ENCODE results near the gene RBM38. TPM values are rescaled to one million over a fixed set of nuclear protein-coding genes. Genes with fewer than 3 reads are reported as not detected.
A peak's percentile ranks its signal among the peaks of the same experiment; 100 is the strongest.
"Not testable (repeated sequence)": the region's sequence is repeated elsewhere in the genome, so short reads cannot be mapped to it uniquely, and the experiment has no call there.

The RBM38 gene
- 74.9 and 101 TPM in 2 replicates for total RNA-seq (2014; rRNA removed; shearing (Covaris generic))

DNA sequence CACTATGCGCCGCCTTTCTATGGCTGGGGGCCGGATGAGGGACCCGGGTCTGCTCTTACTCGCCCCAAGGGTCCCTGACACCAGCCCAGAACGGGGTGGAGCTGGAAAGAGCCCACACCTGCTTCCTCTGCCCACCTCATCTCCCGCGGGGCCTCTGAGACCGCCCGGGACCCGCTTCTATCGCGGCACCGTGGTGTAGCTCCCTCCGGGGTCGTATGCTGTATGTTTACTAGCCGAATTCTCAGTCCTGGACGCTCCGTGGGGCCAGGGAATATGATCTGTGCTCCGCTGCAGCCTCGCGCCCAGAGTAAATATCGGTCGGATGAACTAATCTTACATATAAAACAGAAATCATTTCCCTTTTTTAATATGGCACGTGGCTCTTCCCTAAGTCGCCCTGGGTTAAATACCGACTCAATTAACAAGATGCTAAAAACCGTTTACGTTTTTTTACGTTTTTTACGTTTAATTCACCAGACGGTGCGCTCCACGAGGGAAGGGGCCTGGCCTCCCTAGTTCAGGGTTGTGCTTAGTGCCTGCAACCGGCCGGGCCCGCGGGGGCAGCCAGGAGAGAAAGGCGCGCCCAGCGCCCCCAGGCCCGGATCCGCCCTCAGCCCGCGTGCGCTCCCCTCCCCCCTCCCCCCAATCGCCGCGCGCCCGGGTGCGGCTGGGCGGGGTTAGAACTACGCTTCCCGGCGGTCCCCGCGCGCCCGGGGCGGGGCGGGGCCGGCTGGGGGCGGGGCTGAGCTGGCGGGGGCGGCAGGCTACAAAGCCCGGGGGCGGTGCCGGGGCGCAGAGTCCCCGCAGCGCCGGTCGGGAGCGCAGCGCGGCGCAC lies at the start of gene RBM38:
RBM38 (plus strand) TSS at position 793 of the 835 bp plus-strand sequence. CDS start 186 bp downstream, outside the sequence.
- DNase-seq (ENCODE audit: low spot score), result peak; percentile 78
- in situ Hi-C loops (cut with HindIII; ENCODE audit: low sequenced_read_pairs), result no loop called here

DNA sequence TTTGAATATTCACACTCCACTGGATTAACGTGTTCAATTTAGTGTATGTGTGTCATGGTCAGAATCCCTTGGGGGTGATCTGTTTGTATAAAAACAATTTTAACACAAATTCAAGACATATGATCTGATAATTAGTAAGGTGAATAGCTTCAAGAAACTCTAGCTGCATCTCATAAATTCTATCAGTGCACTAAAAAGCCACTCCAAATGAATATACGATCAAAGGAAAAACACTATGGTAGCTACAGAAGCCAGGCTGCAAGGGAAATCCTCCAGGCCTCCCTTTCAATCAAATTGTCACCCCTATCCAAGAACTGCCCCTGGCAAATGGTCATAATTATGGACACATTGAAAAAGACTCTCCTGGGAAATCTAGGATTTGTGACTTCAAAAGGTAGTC lies 49.5 kb upstream of the RBM38 start:
- in situ Hi-C loops (cut with HindIII; ENCODE audit: low sequenced_read_pairs), result no loop called here
- no peak for DNase-seq (ENCODE audit: low spot score)

DNA sequence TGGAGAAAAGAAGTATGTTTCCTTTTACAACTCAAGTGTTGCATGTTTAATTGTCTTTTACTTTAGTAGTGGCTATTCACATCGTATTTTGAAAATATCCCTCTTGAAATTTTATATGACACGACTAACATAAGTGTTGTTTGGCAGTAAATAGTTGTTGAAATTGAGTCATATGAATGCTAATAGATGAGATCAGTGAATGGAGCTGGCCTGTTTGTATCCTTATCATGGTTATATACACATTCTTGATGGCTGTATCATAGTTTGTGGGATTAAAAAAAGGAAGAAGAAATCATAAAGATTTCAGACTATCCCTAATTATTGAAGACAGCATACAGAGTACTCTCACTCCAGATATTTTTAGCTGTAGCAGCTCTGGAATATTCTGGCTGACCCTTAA lies 48.4 kb upstream of the RBM38 start:
- in situ Hi-C loops (cut with HindIII; ENCODE audit: low sequenced_read_pairs), result no loop called here

DNA sequence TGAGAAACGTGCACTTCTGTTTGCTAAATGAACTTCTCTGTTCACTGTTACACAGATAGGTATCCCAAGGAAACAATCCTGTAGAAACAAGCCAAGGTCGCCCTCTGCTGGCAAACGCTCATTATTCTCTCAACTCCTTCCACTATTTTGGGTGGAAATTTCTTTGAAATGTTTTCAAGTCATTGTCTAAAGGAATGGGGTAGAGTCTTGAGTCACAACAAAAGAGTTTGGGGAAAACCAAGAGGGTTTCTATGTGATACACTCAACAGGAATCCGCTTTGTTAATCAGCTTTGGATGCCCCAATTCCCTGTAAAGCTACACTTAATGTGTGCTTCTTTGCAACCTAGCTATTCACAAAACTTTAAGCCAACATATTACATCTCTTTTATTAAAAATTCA lies 44.7 kb upstream of the RBM38 start:
- peak; percentile 73 for DNase-seq (ENCODE audit: low spot score)
- in situ Hi-C loops (cut with HindIII; ENCODE audit: low sequenced_read_pairs), result no loop called here

More for the DNA sequence above, 48.4 kb upstream of the RBM38 start:
- no peak for DNase-seq (ENCODE audit: low spot score)

DNA sequence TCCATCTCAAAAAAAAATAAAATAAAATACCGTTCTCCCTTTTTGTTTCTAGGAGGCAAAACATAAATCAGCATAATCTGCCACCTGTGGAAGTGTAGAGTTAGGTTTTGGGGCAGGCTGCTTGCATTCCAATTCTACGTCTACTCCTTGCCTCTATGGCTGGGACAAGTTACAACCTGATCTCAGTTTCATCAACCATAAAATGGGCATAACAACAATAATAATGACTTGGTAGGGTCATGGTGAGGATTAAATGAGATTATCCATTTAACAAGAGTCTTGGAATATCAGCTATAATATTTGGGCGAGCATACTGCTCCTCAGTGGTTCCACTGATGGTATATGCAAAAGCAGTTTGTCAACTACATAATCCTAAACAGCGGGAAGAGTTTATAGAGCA lies 43.8 kb upstream of the RBM38 start:
- no peak for DNase-seq (ENCODE audit: low spot score)
- in situ Hi-C loops (cut with HindIII; ENCODE audit: low sequenced_read_pairs), result no loop called here

DNA sequence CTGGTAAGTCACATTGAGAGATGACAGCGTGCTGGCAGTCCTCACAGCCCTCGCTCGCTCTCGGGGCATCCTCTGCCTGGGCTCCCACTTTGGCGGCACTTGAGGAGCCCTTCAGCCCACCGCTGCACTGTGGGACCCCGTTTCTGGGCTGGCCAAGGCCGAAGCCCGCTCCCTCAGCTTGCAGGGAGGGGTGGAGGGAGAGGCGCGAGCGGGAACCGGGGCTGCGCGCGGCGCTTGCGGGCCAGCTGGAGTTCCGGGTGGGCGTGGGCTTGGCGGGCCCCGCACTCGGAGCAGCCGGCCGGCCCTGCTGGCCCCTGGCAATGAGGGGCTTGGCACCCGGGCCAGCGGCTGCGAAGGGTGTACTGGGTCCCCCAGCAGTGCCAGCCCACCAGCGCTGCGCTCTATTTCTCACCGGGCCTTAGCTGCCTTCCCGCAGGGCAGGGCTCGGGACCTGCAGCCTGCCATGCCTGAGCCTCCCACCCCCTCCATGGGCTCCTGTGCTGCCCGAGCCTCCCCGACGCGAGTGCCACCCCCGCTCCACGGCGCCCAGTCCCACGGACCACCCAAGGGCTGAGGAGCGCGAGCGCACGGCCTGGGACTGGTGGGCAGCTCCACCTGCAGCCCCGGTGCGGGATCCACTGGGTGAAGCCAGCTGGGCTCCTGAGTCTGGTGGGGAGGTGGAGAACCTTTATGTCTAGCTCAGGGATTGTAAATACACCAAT lies 42.8 kb upstream of the RBM38 start:
- in situ Hi-C loops (cut with HindIII; ENCODE audit: low sequenced_read_pairs); DNase-seq (ENCODE audit: low spot score): not testable (repeated sequence)

DNA sequence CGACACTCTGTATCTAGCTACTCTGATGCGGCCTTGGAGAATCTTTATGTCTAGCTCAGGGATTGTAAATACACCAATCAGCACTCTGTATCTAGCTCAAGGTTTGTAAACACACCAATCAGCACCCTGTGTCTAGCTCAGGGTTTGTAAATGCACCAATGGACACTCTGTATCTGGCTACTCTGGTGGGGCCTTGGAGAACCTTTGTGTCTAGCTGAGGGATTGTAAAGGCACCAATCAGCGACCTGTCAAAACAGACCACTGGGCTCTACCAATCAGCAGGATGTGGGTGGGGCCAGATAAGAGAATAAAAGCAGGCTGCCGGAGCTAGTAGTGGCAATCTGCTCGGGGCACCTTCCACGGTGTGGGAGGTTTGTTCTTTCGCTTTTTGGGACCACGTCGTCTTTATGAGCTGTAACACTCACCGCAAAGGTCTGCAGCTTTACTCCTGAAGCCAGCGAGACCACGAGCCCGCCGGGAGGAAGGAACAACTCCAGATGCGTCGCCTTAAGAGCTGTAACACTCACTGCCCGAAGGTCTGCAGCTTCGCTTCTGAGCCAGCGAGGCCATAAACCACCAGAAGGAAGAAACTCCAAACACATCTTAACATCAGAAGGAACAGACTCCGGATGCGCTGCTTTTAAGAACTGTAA lies 42.1 kb upstream of the RBM38 start:
- in situ Hi-C loops (cut with HindIII; ENCODE audit: low sequenced_read_pairs); DNase-seq (ENCODE audit: low spot score): not testable (repeated sequence)

DNA sequence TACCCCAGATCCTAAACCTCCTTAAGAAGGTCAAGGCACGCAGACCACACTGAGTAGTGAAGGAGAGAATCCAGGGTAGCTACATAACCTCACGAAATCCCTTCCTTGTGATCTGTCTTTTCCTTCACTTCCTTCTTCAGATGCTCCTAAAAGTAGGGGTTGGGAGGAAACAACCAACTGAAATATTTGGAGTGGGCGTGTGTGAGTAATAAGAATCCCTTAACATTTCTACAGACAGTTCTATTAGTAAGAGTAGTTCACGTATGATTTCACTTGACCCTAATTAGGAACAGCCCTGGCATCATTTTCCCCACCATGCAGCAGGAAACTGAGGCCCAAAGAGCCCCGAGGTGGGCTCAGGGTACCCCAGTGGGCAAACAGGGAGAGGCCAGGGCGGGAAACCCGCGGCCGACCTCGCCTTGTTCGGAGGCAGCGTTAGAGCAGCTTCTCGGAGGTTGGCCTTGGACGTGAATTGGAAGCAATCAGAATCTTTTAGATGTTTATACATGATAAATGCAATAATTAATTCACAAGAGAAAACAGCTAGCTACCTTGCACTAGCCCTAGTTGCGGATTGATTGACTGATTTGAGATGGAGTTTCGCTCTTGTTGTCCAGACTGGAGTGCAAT lies 41.0 kb upstream of the RBM38 start:
- in situ Hi-C loops (cut with HindIII; ENCODE audit: low sequenced_read_pairs), result loop anchor here (10.0 kb wide), 1 partner anchor 145 kb away; no protein-coding TSS in a partner anchor
- DNase-seq (ENCODE audit: low spot score), result no peak

DNA sequence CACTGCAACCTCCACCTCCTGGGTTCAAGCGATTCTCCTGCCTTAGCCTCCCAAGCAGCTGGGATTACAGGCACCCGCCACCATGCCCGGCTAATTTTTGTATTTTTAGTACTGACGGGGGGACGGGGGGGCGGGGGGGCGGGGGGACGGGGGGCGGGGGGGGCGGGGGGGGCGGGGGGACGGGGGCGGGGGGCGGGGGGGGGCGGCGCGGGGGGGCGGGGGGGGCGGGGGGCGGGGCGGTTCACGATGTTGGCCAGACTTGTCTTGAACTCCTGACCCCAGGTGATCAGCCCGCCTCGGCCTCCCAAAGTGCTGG lies 40.5 kb upstream of the RBM38 start:
- in situ Hi-C loops (cut with HindIII; ENCODE audit: low sequenced_read_pairs), result loop anchor here (10.0 kb wide), 1 partner anchor 144 kb away; no protein-coding TSS in a partner anchor
- not testable (repeated sequence) for DNase-seq (ENCODE audit: low spot score)

DNA sequence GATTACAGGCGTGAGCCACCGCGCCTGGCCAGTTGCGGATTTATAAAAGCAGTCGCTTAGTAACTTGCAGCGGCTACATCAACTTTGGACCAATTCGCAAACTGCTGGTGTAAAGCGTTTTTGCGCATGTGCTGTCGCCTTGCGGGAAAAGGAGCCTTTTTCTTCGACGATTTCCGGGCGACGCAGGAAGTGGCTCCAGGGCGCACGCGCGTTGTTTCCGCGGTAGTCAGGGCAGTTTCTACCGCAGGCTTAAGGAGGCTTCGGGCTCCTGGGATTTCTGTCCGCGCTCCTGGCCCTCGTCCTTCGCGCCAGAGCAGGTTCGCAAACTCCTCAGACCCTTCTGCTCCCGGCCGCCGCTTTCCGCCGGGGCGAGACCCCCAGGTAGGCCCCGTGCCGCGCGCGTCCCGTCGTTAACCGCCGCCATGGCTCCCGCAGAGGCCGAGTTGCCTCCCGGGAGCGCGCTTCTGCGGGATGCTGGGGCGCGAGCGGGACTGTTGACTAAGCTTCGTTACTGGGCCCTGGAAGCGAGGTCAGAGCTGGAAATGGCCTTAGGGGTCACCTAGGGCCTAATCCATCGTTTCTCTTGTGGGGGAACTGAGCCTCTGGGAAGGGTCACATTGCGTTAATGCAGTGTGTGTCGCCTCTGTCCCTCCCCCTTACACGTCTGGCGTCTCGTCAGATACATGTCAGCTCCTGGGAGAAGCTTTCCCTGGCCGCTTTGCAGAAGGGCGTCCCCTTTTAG lies 40.0 kb upstream of the RBM38 start, which contains the start of gene RAE1:
RAE1 (plus strand) TSS at position 214 of the 742 bp plus-strand sequence. CDS start 2,784 bp downstream, outside the sequence.
- in situ Hi-C loops (cut with HindIII; ENCODE audit: low sequenced_read_pairs), result loop anchor here (10.0 kb wide), 1 partner anchor 144 kb away; no protein-coding TSS in a partner anchor
- DNase-seq (ENCODE audit: low spot score), result peak; percentile 91

DNA sequence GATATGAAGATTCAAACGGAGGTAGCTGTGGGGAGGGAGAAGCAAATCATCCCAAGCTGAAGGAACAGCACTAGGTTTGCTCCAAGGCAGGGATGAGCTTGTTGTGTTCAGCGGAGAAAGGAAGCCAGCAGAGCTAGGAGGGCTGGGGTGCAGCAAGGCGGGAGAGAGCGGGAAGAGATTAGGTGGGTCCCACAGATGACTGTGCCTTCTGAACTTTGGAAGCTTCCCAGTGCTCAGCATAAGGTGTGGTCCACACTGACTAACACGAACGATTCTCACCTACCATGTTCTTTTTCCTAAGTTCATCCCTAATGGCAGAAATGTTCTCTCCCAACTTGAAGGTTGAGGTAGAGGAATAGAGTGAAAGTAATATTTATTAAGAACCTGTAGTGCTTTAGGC lies 38.9 kb upstream of the RBM38 start:
- no peak for DNase-seq (ENCODE audit: low spot score)
- in situ Hi-C loops (cut with HindIII; ENCODE audit: low sequenced_read_pairs), result loop anchor here (10.0 kb wide), 1 partner anchor 142 kb away; no protein-coding TSS in a partner anchor

DNA sequence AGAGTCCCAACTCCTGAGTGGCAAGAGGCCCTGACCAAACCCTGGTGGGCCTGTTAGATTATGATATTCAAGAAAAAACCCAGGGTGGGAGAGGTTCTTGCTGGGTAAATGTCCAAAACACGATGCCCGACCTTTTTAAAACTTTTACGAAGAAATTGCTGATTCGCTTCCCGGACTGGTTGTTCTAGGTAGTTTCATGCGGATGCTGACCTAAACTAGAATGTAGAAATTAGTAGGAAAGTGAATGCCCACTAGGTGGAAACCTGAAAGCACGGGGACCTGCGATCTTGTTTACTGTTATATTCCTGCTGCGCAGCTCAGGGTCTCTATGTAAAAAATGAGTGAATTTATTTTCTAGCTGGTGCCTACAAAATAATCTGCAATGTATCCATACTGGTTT lies 37.8 kb upstream of the RBM38 start:
- DNase-seq (ENCODE audit: low spot score), result no peak
- in situ Hi-C loops (cut with HindIII; ENCODE audit: low sequenced_read_pairs), result loop anchor here (10.0 kb wide), 1 partner anchor 141 kb away; no protein-coding TSS in a partner anchor

DNA sequence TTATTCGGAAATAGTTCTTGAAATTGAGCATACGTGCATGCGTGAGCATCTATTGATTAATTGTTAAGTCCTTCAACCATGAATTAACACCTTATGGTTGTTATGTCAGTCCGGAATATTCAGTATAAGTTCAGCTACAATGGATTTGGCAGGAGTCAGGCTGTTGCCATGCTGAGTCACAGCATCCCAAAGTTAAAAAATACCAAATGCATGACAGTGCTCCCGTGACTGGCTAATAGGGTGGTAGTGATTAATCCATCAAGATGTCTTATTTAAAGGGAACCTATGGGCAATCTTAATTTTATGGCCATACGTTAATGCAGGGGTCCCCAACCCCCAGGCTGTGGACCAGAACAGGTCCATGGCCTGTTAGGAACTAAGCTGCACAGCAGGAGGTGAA lies 29.7 kb upstream of the RBM38 start:
- no peak for DNase-seq (ENCODE audit: low spot score)
- in situ Hi-C loops (cut with HindIII; ENCODE audit: low sequenced_read_pairs), result no loop called here

DNA sequence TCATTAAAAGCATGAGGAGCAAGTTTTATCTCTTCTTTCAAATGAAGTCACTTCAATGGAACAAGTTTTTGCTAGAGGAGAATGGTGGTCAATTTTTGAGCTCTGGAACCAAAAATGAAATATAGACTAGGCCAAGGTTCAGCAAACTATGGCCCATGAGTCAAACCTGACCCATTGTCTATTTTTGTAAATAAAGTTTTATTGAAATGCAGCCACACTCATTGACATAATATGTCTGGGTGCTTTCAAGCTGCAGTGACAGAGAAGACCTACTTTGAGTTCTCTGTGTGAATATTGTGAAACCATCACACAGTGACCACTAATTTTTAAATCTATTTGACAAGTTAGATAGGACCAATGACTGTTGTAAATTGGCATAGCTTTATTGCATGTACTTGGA lies 26.7 kb upstream of the RBM38 start:
- in situ Hi-C loops (cut with HindIII; ENCODE audit: low sequenced_read_pairs), result no loop called here
- DNase-seq (ENCODE audit: low spot score), result no peak

DNA sequence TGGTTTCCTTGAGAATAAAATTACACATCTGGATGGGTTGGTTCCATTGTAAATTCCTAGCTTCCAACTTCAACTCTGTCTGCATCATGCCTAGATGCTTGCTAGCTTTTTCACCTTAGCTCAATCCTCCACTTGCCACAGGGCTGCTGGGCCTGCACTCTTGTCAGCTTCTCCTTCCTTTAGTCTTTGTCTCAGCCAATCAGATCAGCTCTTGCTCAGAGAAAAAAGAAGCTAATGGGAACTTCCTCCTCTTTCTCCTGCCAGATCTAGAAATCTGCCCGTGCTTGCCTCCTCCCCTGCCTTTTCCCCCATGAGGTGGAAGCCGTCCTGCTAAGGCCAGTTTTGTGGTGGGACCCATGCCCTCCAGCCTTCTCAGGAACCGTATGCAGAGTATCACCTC lies 21.6 kb upstream of the RBM38 start:
- DNase-seq (ENCODE audit: low spot score), result no peak
- in situ Hi-C loops (cut with HindIII; ENCODE audit: low sequenced_read_pairs), result no loop called here

DNA sequence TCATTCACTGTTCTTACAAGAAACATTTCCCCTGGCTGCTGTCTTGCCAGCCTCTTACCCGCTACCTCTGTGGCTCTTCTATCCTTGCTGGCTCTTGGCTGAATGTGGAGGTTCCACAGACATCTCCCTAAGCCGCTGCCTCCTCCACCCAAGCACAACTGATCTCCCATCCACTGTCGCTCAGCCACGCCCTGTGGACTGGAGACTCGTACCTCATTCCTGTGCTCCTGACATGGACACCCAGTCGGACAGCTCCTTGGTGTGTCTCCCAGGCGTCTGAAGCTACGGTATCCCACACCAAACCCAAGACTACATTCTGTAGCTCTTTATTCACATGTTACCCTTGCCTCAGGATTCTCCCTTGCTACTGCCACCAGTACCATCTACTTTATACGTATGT lies 20.9 kb upstream of the RBM38 start:
- in situ Hi-C loops (cut with HindIII; ENCODE audit: low sequenced_read_pairs), result no loop called here
- DNase-seq (ENCODE audit: low spot score), result no peak

DNA sequence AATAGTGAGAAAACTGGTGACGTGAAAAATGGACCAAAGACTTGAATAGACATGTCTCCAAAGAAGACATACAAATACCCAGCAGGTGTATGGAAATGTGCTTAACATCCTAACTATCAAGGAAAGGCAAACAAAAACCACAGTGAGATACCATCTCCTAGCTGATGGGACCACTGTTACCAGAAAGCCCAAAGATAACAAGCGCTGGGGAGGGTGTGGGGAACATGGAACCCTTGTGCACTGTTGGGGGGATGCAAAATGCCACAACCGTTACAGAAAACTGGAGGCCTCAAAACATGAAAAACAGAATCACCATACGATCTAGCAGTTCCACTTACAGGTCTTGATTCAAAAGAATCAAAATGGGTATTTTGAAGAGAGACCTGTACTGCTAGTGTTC lies 19.8 kb upstream of the RBM38 start:
- in situ Hi-C loops (cut with HindIII; ENCODE audit: low sequenced_read_pairs), result no loop called here
- DNase-seq (ENCODE audit: low spot score), result no peak

DNA sequence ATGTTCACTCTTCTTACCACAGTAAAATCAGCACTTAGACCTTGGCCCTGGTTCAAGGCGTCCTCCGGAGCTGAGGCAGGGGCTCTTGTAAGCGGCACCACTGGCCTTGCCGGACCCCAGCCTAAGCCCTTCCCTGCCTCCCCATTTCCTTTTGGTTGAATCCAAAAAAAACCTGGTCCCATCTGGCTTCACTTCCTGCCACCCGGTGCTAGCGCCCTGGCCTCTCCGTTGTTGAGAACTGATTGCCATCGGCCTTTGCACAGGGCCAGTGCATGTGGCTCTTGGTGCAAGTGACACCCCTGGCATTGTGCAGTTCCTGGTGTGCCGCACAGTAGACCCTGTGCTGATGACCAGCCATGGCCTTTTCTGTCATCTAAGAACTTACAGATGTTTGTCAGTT lies 19.0 kb upstream of the RBM38 start:
- no peak for DNase-seq (ENCODE audit: low spot score)
- in situ Hi-C loops (cut with HindIII; ENCODE audit: low sequenced_read_pairs), result no loop called here

Data from G401 (cell line).